GM19324 (cell line): ENCODE measurements around the gene FOXO6.

Experiments used
- ATAC-seq: cut with Tn5 transposase; IDR thresholded peaks from one replicate; pipeline ENCODE4 v1.9.1; 2021; ENCODE audit warnings: mild to moderate bottlenecking, moderate library complexity; ENCODE audit not compliant: unreplicated experiment, low FRiP score

Gene FOXO6

DNA sequence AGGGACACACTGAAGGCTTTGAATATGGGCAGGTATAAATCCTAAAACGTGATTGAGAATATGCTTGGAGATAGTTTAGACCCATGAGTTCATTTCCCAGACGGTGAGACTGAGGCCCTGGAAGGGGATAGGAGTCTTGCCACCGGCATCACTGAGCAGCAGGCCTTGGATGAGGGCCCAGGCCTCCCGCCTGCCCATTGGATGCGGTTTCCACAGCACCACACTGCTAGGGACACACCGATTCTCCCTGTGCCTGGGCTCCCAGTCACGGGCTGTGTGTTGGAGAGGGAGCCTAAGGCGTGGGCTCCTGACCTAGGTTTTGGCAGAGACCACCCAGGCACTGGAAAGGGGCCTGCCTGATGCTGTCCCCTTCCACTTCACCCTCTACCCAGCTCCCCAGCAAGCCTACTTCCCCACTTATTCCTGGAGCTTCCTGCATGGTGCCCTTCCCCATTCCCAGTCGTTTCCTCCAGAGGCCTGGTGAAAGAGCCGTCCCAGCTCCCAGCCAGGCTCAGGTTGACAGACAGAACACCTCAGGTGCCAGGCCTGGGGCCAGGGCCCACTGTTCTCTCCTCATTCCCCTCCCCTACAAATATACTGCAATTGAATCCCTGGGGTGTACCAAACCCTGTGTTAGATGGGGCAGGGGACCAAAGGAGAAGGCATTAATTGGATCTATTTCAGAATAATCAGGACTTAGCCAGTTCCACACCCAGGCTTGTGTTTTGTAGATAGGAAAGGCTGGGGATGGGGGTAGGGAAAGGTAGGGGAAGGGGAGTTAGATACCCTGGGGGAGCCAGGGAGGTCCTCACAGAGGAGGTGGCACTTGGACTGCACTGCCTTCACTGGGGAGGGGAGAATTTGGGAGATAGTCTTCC is 3.4 kb downstream of the FOXO6 start:
- ATAC-seq: no peak

DNA sequence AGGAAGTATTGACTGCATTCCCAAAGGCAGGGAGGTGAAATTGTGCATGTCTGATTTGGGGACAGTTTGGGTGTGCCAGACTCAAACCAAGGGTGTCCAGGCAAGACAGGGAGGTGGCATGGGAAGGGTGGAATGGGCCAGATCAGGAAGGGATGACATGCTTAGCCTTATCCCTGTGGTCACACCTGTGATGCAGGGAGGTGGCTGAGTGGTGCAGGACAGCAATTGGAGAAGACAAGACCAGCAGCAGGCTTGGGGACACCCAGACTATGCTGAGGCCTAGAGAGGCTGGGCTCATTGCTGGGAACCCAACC is 4.0 kb downstream of the FOXO6 start:
- ATAC-seq: no peak

- ATAC-seq: no peak
These were observed 4.7 kb downstream of the FOXO6 start for GRCh38 chr1:41365772-41366454.

DNA sequence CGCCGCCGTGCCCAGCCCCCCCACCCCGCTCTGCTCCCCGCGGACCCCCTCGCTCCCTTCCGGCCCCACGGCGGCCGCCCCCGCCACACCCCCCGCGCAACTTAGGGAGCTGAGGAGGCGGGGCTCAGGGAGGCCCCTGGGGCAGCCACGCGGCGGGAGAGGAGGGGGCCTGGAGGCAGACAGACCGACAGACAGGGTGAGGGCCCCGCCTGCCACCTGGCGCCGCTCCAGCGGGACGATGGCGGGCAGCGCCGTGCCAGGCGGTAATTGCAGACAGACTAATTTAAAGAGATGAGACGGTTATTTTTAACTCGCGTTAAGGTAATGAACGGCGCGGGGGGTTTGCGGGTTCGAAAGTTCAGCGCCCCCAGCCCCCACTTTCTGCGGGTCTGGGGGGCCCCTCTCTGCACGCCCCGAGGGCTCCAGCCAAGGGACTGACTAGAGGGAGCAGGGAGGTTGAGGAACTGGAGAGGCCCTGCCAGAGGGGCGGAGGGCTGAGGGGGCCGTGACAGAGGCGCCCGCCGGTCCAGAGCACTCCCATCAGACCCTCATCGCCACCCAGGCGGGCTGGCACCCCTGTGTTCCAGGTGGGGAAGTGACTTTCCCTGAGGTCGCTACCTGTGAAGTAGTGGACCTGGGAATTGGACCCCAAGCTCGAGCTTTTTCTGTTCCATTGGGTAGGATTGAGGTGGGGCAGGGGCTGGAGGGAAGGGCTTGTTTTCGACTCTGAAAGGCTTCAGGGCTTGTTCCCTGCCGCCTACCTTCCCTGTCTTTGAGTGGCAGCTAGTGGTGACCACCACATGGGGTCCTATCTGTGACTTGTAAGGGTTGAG is 5.4 kb downstream of the FOXO6 start:
- no peak for ATAC-seq

DNA sequence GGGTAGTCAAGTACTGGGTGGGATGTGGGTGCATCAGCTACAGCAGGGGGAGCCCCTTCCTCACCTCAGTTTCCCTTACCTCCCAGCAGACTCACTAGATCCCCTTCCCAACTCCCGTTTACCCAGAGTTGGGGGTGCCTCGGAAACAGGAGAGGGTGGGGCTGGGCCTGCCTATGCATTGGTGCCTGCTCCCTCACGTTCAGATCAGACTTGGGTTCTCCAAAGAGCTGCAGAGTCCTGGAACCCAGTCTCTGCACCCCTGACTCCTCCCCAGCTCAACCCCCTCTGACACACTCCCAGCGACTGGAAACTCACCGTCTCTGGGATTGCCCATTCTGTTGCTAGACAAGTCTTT is 6.0 kb downstream of the FOXO6 start:
- no peak for ATAC-seq

- no peak for ATAC-seq
These were observed 7.1 kb downstream of the FOXO6 start for GRCh38 chr1:41368366-41368765.

DNA sequence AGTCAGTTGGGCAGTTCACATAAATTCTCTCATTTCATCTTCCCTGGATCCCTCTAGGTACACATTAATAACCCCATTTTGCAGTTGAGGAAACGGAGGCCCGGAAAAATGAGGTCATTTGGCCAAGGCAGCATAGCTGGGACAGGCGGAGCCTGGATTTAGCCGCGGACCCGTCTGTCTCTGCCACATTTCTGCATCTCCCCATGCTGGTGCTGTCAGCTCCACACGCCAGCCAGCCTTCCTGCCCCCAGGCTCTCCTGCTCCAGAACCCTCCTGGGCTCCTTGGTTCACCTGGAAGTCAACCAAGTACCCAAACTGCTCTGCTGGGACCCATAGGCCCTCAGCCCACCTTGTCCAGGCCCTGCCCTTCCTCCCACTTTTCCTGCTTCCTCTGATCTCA is 7.6 kb downstream of the FOXO6 start:
- ATAC-seq: no peak

DNA sequence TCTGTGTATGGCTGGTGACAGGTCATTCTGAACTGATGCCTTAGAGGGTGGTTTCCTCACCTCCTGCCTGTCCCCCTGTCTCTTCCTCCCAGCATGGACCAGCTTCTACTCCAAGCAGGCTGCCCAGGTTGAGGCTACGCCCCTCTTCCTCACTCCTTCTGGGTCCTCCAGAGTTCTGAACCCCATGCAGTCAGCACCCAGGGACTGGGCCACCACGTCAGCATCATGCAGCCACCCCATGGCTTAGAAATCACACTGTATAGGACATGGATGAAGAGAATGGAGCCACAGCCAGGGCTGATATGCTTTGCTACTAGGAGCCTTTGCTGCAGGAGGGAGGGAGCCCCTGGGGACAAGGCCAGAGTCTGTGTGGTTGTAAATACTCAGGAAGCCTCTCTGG is 8.3 kb downstream of the FOXO6 start:
- no peak for ATAC-seq

DNA sequence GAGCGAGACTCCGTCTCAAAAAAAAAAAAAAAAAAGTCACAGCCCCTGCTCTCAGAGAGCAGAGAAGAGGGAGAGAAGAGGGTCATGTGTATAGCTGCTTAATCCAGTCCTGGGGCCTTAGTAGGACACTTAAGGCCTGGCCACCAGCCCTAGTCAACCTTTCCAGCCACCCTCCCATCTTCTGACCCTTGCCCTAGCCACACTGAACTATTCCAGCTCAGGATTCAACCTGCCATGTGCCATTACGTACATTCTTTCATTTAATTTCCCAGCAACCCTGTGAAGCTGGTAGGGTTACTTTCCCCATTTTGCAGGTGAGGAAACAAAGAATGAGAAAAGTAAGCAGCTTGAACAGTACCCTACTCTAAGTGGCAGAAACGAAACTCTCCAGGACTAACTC is 9.0 kb downstream of the FOXO6 start:
- ATAC-seq: no peak

DNA sequence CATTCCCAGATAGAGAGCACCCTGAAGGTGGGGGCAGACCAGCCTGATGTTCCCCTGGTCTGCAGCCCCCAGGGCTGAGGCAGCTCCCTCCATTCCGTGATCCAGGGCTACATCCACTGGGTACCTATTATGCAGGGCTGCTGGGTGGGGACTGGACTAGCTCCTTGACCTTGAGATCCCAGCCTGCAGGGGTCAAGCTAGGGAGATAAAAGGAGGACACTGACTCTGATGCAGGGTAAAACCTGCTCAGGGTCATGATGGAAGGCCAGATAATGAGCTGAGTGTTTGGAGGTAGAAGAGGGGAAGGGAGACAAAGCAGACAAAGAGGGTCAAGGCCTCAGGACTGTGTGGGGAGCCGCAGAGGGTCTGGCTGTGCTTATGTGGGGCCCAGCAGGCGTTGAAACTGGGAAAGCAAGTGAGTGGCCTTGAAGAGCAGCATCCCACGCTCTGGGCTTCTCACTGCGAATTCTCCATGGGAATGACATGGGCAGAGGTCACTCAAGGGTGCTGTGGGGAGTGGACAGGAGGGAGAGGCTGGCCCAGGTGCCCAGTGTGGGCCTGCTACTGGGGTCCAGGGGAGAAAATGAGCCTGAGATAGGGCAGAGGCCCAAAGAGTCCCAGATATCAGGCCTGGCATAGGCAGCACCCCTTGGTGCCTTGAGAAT is 9.7 kb downstream of the FOXO6 start:
- ATAC-seq: no peak

- ATAC-seq: no peak
These were observed 10.7 kb downstream of the FOXO6 start for GRCh38 chr1:41371630-41372599.

DNA sequence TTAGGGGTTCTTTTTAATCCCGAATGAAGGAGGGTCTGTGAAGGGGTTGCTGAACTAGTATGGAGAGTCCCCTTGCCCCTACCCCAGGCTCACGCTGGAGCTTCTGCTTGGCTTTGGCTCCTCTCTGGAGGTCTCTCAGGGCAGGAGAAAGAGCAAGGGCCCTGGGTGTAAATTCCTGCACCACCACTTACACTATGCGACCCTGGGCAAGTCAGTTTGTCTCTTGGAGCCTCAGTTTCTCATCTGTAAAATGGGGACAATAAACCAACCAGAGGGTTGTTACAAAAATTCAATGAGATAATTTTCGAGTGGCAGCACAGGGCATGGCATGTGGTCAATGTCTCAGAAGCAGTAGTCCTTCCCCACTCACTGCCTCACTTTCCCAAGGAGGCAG is 11.4 kb downstream of the FOXO6 start:
- no peak for ATAC-seq

GRCh38 chr1:41373373-41373772 is 12.1 kb downstream of the FOXO6 start:
- no peak for ATAC-seq

DNA sequence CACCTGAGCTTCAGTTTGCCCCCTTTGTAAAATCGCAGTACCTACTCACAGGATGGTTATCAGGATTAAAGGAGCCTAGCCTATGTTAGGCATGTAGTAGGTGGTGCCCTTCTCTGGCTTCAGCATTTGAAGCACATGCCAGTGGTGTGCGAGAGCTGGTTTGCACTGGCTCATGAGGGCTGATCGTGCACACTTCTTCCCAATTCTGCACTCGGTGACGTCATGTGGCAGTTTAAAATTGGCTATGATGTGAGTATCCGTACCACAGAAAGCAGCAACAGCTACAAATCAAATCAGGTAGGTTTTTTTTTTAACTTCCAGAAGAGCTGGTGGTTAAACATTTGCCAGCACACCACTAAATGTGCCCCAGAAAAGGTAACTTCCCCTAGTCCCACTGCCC is 13.5 kb downstream of the FOXO6 start:
- no peak for ATAC-seq

DNA sequence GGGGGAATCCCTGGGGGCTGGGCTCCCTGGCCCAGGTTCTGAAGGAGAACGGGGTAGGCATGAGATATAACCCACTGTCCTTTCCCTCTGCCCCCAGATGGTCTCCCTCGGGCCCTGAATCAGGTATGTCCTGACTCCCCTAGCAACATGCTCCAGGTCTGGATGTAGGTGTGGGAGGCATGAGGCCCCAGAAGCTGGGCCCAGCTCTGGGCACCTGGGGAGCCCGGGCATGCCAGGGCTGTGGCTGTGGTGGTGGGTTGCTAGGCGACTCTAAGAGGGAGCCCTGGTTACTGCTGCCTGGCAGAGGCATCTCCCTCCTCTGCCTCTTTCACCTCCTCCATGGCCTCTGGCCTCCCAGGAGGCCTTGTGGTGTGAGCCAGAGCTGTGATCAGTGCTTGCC is 16.2 kb downstream of the FOXO6 start:
- ATAC-seq: no peak

DNA sequence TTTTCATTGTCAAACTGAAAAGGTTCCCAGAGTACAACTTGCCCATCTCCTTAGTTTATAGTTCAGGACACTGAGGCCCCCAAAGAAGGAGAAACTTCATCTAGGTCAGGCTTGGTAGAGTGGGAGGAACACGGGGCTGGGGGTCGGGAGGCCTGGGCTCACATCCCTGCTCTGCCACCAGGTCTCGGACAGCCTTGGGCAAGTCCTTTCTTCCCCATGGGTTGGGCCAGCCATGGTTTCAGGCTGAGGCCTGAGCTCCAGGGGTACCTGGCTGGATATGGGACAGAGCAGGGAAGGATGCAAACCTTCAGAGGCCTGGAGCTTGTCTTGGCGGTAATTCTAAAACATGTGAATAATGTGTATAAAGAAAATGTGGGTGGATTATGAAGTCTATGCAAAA is 17.0 kb downstream of the FOXO6 start:
- no peak for ATAC-seq

- ATAC-seq: no peak
These were observed 17.9 kb downstream of the FOXO6 start for GRCh38 chr1:41378999-41379737.

GRCh38 chr1:41379738-41380130 is 18.5 kb downstream of the FOXO6 start:
- no peak for ATAC-seq

GRCh38 chr1:41380195-41380594 is 19.0 kb downstream of the FOXO6 start:
- no peak for ATAC-seq
